Lung (tissue), 12 donors: ENCODE measurements around the gene TACC3. TPM values are rescaled to one million over a fixed set of nuclear protein-coding genes. Genes with fewer than 3 reads are reported as not detected.
A peak's percentile ranks its signal among the peaks of the same experiment; 100 is the strongest.

Experiments used
- ATAC-seq: fragments of 200-7000 bp; cut with Tn5 transposase; one replicate; pipeline ENCODE4 v1.9.1; 2020; ENCODE audit warnings: moderate number of reproducible peaks; ENCODE audit not compliant: insufficient read depth, low FRiP score
- DNase-seq, 3 donors: peaks; one replicate each; pipeline ENCODE4 v3.0.0-alpha.2; 2013 to 2017
- H3K27ac ChIP-seq, 2 donors: one replicate each; pipeline ENCODE4 v1.5.1; 2013; ENCODE audit warnings: mild to moderate bottlenecking in 2 of 2, moderate library complexity in 2 of 2, control low read depth in 1 of 2, inconsistent platforms in 1 of 2, low read depth in 1 of 2, low read length in 1 of 2
- H3K27me3 ChIP-seq, 3 donors: one replicate each; pipeline ENCODE4 v1.5.1; 2013; ENCODE audit warnings: low read length in 2 of 3; ENCODE audit not compliant: control insufficient read depth in 3 of 3, insufficient read depth in 3 of 3
- H3K36me3 ChIP-seq, 4 donors: one replicate each; pipeline ENCODE4 v1.5.1; 2013; ENCODE audit warnings: low read length in 4 of 4, mild to moderate bottlenecking in 1 of 4, moderate library complexity in 1 of 4; ENCODE audit not compliant: control insufficient read depth in 4 of 4, insufficient read depth in 4 of 4
- H3K4me1 ChIP-seq, 5 donors: one replicate each; pipeline ENCODE4 v1.5.1; 2013; ENCODE audit warnings: low read length in 5 of 5, mild to moderate bottlenecking in 2 of 5, moderate library complexity in 1 of 5; ENCODE audit not compliant: control insufficient read depth in 5 of 5, insufficient read depth in 5 of 5
- H3K4me3 ChIP-seq: one replicate; pipeline ENCODE4 v1.5.1; 2013; ENCODE audit warnings: mild to moderate bottlenecking, control low read depth, moderate library complexity
- H3K9ac ChIP-seq, 2 donors: one replicate each; pipeline ENCODE4 v1.5.1; 2013; ENCODE audit warnings: low read length in 2 of 2, control low read depth in 1 of 2; ENCODE audit not compliant: insufficient read depth in 1 of 2
- H3K9me3 ChIP-seq, 4 donors: one replicate each; pipeline ENCODE4 v1.5.1; 2013; ENCODE audit warnings: low read length in 3 of 4, mild to moderate bottlenecking in 1 of 4, moderate library complexity in 1 of 4; ENCODE audit not compliant: control insufficient read depth in 4 of 4, insufficient read depth in 3 of 4
- WGBS, 2 donors: extraction: QIAGEN DNeasy Blood & Tissue Kit; methylation state at CpG; one replicate each; pipeline ENCODE4 v1.1.7; 2013; 5-methylcytosine and 5-hydroxymethylcytosine counted together
- polyA plus RNA-seq, 2 donors: library from polyadenylated mRNA; stranded (reverse); fragments of 200-250 nt; gene quantifications; one replicate each; pipeline ENCODE4 v1.2.1, GENCODE V29; 2013
- total RNA-seq, 2 donors: library from RNA; depleted of rRNA in 1 of 2; stranded (reverse); fragments of >200 nt in 1 of 2; gene quantifications; one replicate each; pipeline ENCODE4 v1.2.1, GENCODE V29; 2014 to 2021
- TF ChIP-seq, protein P1 (sequence below): IDR thresholded peaks from 2 replicates; pipeline ENCODE4 v1.5.1; 2012; ENCODE audit warnings: mild to moderate bottlenecking; ENCODE audit errors: control extremely low read depth, extremely low read depth
- donor health status: control.
- donor health status: control.
- donor health status: Bipolar disorder and iron deficiency.
- donor health status: healthy.
- donor health status: DM: yes; HTN: yes; CAD: no.

Gene TACC3
- total and polyA plus RNA-seq, 4 donors, result 13.8 to 22.1 (median 18.5) TPM

DNA sequence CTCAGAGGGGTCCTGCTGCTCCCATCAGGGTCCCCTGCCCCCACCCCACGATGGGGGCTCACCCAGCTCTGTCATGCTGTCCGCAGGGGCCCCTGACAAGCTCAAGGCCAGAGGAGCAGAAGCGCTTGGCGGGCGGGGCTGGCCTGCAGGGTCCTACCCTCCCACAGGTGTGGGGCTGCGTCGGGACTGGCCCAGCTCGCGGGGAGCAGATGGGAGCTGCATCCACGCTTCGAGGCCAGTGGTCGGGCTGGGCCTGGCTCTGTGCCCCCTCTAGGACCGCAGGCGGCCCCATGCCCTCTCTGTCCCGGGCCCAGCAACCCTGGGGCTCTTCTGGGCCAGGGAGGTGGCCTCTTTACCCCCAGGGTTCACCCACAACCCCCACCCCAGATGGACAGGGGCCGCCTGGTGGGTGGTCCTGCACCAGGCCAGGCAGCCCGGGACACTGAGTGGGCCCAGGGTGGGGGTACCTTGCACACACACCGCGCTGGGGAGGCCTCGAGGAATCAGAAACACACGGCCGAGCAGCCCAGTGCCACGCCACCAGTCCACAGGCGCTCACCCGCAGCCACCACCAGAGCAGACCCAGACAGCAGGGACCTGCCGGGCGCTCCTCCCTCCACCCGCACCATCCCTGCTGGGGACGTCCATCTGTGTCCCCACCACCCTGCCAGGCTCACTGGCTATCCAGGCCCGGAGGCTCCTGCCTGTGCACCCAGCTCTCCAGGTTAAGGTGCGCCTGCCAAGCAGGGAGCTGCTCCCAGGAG is 30.0 kb downstream of the TACC3 start:
- TF ChIP-seq, protein P1, sequence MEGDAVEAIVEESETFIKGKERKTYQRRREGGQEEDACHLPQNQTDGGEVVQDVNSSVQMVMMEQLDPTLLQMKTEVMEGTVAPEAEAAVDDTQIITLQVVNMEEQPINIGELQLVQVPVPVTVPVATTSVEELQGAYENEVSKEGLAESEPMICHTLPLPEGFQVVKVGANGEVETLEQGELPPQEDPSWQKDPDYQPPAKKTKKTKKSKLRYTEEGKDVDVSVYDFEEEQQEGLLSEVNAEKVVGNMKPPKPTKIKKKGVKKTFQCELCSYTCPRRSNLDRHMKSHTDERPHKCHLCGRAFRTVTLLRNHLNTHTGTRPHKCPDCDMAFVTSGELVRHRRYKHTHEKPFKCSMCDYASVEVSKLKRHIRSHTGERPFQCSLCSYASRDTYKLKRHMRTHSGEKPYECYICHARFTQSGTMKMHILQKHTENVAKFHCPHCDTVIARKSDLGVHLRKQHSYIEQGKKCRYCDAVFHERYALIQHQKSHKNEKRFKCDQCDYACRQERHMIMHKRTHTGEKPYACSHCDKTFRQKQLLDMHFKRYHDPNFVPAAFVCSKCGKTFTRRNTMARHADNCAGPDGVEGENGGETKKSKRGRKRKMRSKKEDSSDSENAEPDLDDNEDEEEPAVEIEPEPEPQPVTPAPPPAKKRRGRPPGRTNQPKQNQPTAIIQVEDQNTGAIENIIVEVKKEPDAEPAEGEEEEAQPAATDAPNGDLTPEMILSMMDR, result no peak

DNA sequence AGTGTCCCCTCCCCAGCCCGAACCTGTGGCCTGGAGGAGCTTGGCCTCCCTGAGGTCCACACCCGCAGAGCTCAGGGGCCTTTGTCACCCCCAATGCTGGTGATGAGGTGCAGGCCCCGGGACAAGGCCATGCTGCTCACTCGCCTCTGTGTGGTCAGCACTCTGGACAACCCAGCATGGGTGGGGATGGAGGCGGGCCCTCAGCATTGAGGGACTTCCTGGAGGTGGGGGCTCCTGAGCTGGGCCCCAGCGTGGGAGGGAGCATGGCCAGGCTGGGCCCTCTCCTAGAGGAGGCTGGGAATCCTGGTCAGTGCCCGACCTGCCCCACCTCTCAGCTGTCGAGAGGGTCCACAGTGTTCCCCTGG is 30.6 kb downstream of the TACC3 start:
- ATAC-seq, result peak; percentile 3
- H3K27ac ChIP-seq, result no peak overlapping the region

More for the DNA sequence above, 30.0 kb downstream of the TACC3 start:
- Histone ChIP-seq H3K9ac (no peak overlapping the region), H3K9me3 (no peaks in the 10 kb centered on the region), H3K27me3 (no peaks in the 10 kb centered on the region), H3K36me3 (no peaks in the 10 kb centered on the region), H3K4me1 (peaks cover 0 to 25% (median 16%) of the 10 kb centered on the region in 5 donors), H3K4me3 (no peak overlapping the region), H3K27ac (no peak overlapping the region)
- 90 to 94% methylated on average over 30 to 31 of the region's 31 CpGs for WGBS, 2 donors
- DNase-seq (no peak), ATAC-seq (no peak)

DNA sequence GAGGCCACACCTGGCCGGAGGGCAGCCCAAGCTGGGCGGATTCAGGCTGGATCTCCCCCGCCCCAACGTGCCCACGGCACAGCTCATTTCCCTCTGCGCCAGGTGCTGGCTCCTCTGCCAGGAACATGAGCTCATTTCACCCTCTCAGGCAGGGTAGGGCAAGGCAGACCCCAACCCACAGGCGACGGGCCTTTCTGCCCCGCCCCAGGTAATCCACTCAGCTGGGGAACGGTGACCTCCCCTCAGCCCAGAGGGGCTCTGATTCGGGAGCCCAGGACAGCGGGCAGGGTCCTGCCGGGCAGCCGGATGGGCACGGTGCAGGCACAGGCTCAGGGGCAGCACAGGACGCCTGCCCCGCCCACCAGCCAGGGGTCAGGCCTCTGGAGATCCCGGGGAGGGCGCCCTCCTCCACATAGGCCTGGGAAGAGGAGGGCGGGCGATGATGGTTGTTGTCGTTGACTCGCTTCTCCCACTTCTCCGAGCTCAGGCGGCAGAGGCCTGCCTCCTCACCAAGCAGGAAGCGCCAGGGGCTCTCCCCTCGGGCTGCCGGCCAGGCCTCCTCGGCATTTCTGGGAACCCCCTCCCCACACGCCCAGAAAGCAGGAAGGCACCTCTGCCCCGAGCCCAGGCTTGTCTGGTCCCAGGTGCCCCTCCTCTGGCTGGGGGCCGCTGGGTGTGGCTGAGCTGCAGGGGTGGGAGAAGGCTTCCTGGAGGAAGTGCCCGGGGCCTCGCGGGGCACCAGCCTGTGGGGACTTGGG is 31.1 kb downstream of the TACC3 start:
- DNase-seq (peak in 2 of 3 donors; percentile 61 to 70), ATAC-seq (peak; percentile 23)
- Histone ChIP-seq H3K4me1 (peaks cover 0 to 22% (median 16%) of the 10 kb centered on the region in 5 donors), H3K36me3 (no peaks in the 10 kb centered on the region), H3K27me3 (no peaks in the 10 kb centered on the region), H3K4me3 (no peak overlapping the region), H3K9me3 (no peaks in the 10 kb centered on the region), H3K9ac (no peak overlapping the region), H3K27ac (peak overlapping the region in 1 of 2 donors; percentile 15)
- WGBS, 2 donors, result 26 to 28% methylated on average over 29 to 35 of the region's 35 CpGs
- TF ChIP-seq, protein P1, result no peak

More for the DNA sequence above, 30.6 kb downstream of the TACC3 start:
- TF ChIP-seq, protein P1, result no peak
- no peak overlapping the region for H3K4me3 ChIP-seq
- H3K9ac ChIP-seq, result no peak overlapping the region
- H3K4me1 ChIP-seq, result peaks cover 0 to 22% (median 16%) of the 10 kb centered on the region in 5 donors
- no peaks in the 10 kb centered on the region for H3K27me3 ChIP-seq
- no peaks in the 10 kb centered on the region for H3K36me3 ChIP-seq
- no peaks in the 10 kb centered on the region for H3K9me3 ChIP-seq
- 62 to 75% methylated on average over 8 of the region's 8 CpGs for WGBS, 2 donors
- DNase-seq, result no peak
